Esophagus squamous epithelium (tissue), 5 donors: ENCODE measurements around the gene BABAM2. TPM values are rescaled to one million over a fixed set of nuclear protein-coding genes. Genes with fewer than 3 reads are reported as not detected.

ENCODE experiments used
- DNase-seq: peaks from one replicate; lab custom pipeline; 2025; lab: John Stamatoyannopoulos, UW
- H3K27ac ChIP-seq, 4 donors: fragments of 200-600 bp; sonication (generic); one replicate each; pipeline ENCODE4 v1.5.1; 2016 to 2019; ENCODE audit warnings: mild to moderate bottlenecking in 1 of 4
- H3K27me3 ChIP-seq, 4 donors: fragments of 200-600 bp; sonication (generic); 1 replicate in 3 of 4; 2 replicates in 1 of 4; pipeline versions ENCODE4 v1.5.1 to v1.6.0; 2017 to 2021; ENCODE audit warnings: antibody characterized with exemption in 1 of 4
- H3K36me3 ChIP-seq, 3 donors: fragments of 200-600 bp; sonication (generic); one replicate each; pipeline ENCODE4 v1.5.1; 2016 to 2019
- H3K4me1 ChIP-seq, 3 donors: fragments of 200-600 bp; sonication (generic); one replicate each; pipeline ENCODE4 v1.5.1; 2017 to 2019
- H3K4me3 ChIP-seq, 4 donors: fragments of 200-600 bp; sonication (generic); 1 replicate in 3 of 4; 2 replicates in 1 of 4; pipeline ENCODE4 v1.5.1; 2016 to 2019; ENCODE audit warnings: mild to moderate bottlenecking in 2 of 4, moderate library complexity in 1 of 4
- H3K9me3 ChIP-seq, 3 donors: fragments of 200-600 bp; sonication (generic); one replicate each; pipeline ENCODE4 v1.5.1; 2016 to 2019
- POLR2A ChIP-seq, 4 donors: fragments of 450-650 bp; IDR thresholded peaks; one replicate each; pipeline ENCODE4 v1.6.1; 2017; ENCODE audit warnings: antibody characterized with exemption in 4 of 4, mild to moderate bottlenecking in 4 of 4, moderate library complexity in 3 of 4
- WGBS, 2 donors: methylation state at CpG; one replicate each; pipeline ENCODE4 v1.1.5; 2018; 5-methylcytosine and 5-hydroxymethylcytosine counted together
- intact Hi-C: fragments of 100-400 bp; cut with DNase I; formaldehyde crosslinking; loops from one replicate; pipeline ENCODE4 v1.15.0; 2022
- total RNA-seq, 4 donors: library from RNA; depleted of rRNA; stranded (reverse); fragments of >200 nt; gene quantifications; one replicate each; pipeline ENCODE4 v1.1.0, GENCODE V29; 2016
- TF ChIP-seq, protein P1 (sequence below), 6 experiments: fragments of 450-650 bp in 4 of 6; fragments of 200-600 bp in 2 of 6; sonication (generic) in 2 of 6; IDR thresholded peaks; one replicate each; pipeline ENCODE4 v1.5.1; 2016 to 2019; ENCODE audit warnings: antibody characterized with exemption in 6 of 6, mild to moderate bottlenecking in 4 of 6, moderate library complexity in 4 of 6
- donor health status: DM: yes; HTN: yes; CAD: no.

Gene BABAM2
- total RNA-seq, 4 donors from 2014 or later: 16.6 to 28.3 (median 24.3) TPM

DNA sequence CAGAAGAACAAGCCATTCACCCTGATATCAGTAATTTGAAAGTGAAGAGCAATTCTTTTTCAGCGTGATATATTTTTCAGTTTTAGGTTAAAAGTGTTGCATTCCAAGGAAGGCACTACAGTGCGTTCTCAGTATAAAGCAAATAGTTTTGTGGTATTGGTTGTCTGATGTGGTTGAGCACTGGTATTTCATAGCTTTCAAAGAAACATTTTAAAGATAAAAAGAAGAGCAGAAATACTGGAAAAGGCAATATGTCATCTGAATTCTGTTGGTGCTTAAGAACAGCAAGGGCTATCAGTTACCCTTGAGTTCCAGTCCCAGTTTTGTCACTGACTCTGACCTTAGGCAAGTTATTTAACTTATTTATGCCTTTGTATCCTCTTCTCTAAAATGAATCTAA, 191.6 kb downstream of the BABAM2 start:
- DNase-seq: no peak
- H3K27me3 ChIP-seq: no peaks in the 10 kb centered on the region
- peaks cover 0 to 19% (median 3%) of the 10 kb centered on the region in 3 donors for H3K4me1 ChIP-seq
- TF ChIP-seq POLR2A (IDR thresholded peaks at IDR 0.05): no peak
- TF ChIP-seq, protein P1, sequence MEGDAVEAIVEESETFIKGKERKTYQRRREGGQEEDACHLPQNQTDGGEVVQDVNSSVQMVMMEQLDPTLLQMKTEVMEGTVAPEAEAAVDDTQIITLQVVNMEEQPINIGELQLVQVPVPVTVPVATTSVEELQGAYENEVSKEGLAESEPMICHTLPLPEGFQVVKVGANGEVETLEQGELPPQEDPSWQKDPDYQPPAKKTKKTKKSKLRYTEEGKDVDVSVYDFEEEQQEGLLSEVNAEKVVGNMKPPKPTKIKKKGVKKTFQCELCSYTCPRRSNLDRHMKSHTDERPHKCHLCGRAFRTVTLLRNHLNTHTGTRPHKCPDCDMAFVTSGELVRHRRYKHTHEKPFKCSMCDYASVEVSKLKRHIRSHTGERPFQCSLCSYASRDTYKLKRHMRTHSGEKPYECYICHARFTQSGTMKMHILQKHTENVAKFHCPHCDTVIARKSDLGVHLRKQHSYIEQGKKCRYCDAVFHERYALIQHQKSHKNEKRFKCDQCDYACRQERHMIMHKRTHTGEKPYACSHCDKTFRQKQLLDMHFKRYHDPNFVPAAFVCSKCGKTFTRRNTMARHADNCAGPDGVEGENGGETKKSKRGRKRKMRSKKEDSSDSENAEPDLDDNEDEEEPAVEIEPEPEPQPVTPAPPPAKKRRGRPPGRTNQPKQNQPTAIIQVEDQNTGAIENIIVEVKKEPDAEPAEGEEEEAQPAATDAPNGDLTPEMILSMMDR (IDR thresholded peaks at IDR 0.05): no peak
- H3K4me3 ChIP-seq: no peak overlapping the region
- intact Hi-C loops: no loop called here
- no peak overlapping the region for H3K27ac ChIP-seq
- no peaks in the 10 kb centered on the region for H3K9me3 ChIP-seq
- 84% methylated on average over 2 of the region's 2 CpGs for WGBS, 2 donors
- H3K36me3 ChIP-seq: no peaks in the 10 kb centered on the region

DNA sequence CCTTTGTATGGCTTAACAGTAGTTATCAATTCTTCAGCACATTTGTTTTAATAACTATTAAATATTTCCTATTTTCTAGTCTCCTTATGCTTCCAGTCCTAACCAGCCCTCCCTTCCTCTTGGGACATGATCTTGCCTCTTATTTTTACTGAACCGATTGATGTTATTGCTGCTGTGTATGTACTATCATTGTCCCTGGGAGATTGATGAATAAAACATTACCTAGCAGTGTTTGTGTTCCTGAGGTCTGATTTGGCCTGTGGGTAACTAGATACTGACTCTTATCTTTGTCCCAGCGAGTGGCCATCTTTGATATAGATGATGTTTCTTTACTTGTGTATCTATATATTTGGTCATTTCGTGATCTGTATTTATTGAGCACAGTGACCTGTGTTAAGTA, 192.9 kb downstream of the BABAM2 start:
- Histone ChIP-seq H3K9me3 (no peaks in the 10 kb centered on the region), H3K27me3 (no peaks in the 10 kb centered on the region), H3K36me3 (no peaks in the 10 kb centered on the region), H3K4me3 (no peak overlapping the region), H3K4me1 (peaks cover 0 to 19% (median 3%) of the 10 kb centered on the region in 3 donors), H3K27ac (no peak overlapping the region)
- intact Hi-C loops: no loop called here
- no peak for TF ChIP-seq POLR2A (IDR thresholded peaks at IDR 0.05)
- TF ChIP-seq, protein P1 (IDR thresholded peaks at IDR 0.05): no peak
- no peak for DNase-seq
- WGBS, 2 donors: 96 to 97% methylated on average over 3 of the region's 3 CpGs

DNA sequence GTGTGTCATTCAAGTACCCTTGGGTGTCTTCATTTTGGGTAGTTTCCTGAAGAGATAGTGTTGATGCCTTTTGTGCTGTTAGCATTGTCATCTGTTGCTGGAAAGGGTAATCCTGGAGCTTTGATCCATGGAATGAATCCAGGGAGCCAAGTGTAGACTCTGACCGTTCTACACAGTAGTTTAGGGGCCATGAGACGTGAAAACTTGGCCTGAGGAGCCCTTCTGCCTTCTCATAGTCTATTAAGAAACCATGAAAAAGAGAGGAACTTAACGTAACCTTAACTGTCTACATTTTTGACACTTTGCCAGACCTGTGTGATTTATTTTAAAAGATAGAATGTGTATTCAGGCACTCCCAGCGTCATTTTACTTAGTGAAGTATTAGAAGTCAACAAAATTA, 194.0 kb downstream of the BABAM2 start:
- Histone ChIP-seq H3K9me3 (no peaks in the 10 kb centered on the region), H3K27ac (peak overlapping the region in 1 of 4 donors; percentile 4), H3K27me3 (no peaks in the 10 kb centered on the region), H3K4me1 (peaks cover 0 to 19% (median 3%) of the 10 kb centered on the region in 3 donors), H3K4me3 (no peak overlapping the region), H3K36me3 (no peaks in the 10 kb centered on the region)
- intact Hi-C loops: no loop called here
- TF ChIP-seq, protein P1 (IDR thresholded peaks at IDR 0.05): no peak
- no peak for TF ChIP-seq POLR2A (IDR thresholded peaks at IDR 0.05)
- WGBS, 2 donors: 33 to 36% methylated on average over 4 of the region's 4 CpGs
- no peak for DNase-seq

DNA sequence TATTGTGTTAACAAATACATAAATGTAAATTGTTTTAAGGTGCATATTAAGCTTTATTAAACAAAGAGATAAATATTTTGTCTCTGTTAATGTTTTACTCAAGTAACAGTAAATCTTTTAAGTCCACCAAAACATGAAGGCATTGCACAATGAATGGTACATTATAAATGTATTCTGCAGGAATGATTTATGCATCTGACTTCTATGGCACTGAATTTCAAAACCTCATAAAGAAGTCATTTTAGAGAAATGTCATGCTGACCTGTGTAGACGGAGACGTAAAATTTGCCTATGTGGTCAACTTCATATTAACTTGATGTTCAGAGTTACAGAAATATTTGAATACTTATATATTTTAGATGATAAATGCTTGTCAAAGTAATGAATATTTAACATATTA, 194.7 kb downstream of the BABAM2 start:
- WGBS, 2 donors: 82 to 92% methylated on average over 2 of the region's 2 CpGs
- Histone ChIP-seq H3K36me3 (no peaks in the 10 kb centered on the region), H3K27me3 (no peaks in the 10 kb centered on the region), H3K4me3 (no peak overlapping the region), H3K9me3 (no peaks in the 10 kb centered on the region), H3K27ac (no peak overlapping the region), H3K4me1 (peaks cover 0 to 19% (median 3%) of the 10 kb centered on the region in 3 donors)
- DNase-seq: no peak
- intact Hi-C loops: no loop called here
- TF ChIP-seq, protein P1 (IDR thresholded peaks at IDR 0.05): no peak
- TF ChIP-seq POLR2A (IDR thresholded peaks at IDR 0.05): no peak

DNA sequence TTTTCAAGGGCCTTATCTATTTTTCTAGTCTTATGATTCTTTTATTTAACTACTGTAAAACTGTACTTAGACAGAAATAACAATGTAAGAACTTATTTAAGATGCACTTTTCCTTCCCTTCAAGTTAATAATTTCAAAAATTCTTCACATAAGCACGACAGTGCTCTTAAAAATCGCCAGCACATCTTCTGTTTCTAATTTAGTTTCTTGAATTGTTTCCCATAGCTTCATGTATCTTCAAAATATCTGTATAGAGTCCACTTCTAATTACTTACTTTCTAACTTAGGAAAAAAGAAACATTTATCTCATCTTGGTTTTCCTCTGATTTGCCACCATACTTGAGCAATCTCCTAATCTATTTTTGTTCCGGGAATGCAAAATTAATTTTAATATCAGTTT, 196.1 kb downstream of the BABAM2 start:
- H3K27ac ChIP-seq: no peak overlapping the region
- intact Hi-C loops: no loop called here
- H3K27me3 ChIP-seq: no peaks in the 10 kb centered on the region
- TF ChIP-seq, protein P1 (IDR thresholded peaks at IDR 0.05): no peak
- no peak for TF ChIP-seq POLR2A (IDR thresholded peaks at IDR 0.05)
- H3K9me3 ChIP-seq: no peaks in the 10 kb centered on the region
- H3K36me3 ChIP-seq: no peaks in the 10 kb centered on the region
- H3K4me1 ChIP-seq: peaks cover 0 to 9% (median 3%) of the 10 kb centered on the region in 3 donors
- no peak for DNase-seq
- 55 to 79% methylated on average over 3 of the region's 3 CpGs for WGBS, 2 donors
- no peak overlapping the region for H3K4me3 ChIP-seq
